ENCODE results near the gene TRERF1. TPM values are rescaled to one million over a fixed set of nuclear protein-coding genes. Genes with fewer than 3 reads are reported as not detected.

Gene TRERF1
- total RNA-seq, 1 experiment from 2014 or later: 0.39 TPM

GRCh38 chr6:42355416-42355815 is 96.3 kb downstream of the TRERF1 start:
- Histone ChIP-seq H3K27me3 (replicated peaks; ENCODE audit: control insufficient read depth, insufficient read depth, low read length) (no peaks in the 10 kb centered on the region), H3K4me1 (no peaks in the 10 kb centered on the region), H3K4me3 (ENCODE audit: low read depth, low read length) (no peak overlapping the region), H3K36me3 (ENCODE audit: control insufficient read depth, insufficient read depth, low read length) (no peaks in the 10 kb centered on the region), H3K9me3 (no peaks in the 10 kb centered on the region)
- no peak overlapping the region for H3K27ac Mint-ChIP-seq (ENCODE audit: unreplicated experiment)
- intact Hi-C loops (cut with micrococcal nuclease; ENCODE audit: unreplicated experiment): no loop called here
- H3K4me1 Mint-ChIP-seq (ENCODE audit: low read depth, unreplicated experiment): no peaks in the 10 kb centered on the region
- no peak for TF ChIP-seq CTCF (IDR thresholded peaks at IDR 0.05; ENCODE audit: insufficient read depth in 1 of 2, low read depth in 1 of 2, low read length in 1 of 2, severe bottlenecking in 1 of 2, unreplicated experiment in 1 of 2)
- no peaks in the 10 kb centered on the region for H3K36me3 Mint-ChIP-seq (ENCODE audit: insufficient read depth, unreplicated experiment)
- BruUV-seq (replicated peaks): no TSS peak
- ChIA-PET CTCF (no interaction called here), POLR2A (no interaction called here)
- no peak for DNase-seq
- H3K4me3 Mint-ChIP-seq (ENCODE audit: unreplicated experiment): no peak overlapping the region
- H3K9me3 Mint-ChIP-seq (ENCODE audit: unreplicated experiment): peaks cover 9% of the 10 kb centered on the region
- H3K27me3 Mint-ChIP-seq (ENCODE audit: insufficient read depth, unreplicated experiment): peaks cover 3% of the 10 kb centered on the region

GRCh38 chr6:42354702-42355101 is 97.0 kb downstream of the TRERF1 start:
- peaks cover 9% of the 10 kb centered on the region for H3K9me3 Mint-ChIP-seq (ENCODE audit: unreplicated experiment)
- H3K27me3 Mint-ChIP-seq (ENCODE audit: insufficient read depth, unreplicated experiment): peaks cover 3% of the 10 kb centered on the region
- intact Hi-C loops (cut with micrococcal nuclease; ENCODE audit: unreplicated experiment): no loop called here
- Histone ChIP-seq H3K9me3 (no peaks in the 10 kb centered on the region), H3K27me3 (replicated peaks; ENCODE audit: control insufficient read depth, insufficient read depth, low read length) (no peaks in the 10 kb centered on the region), H3K4me3 (ENCODE audit: low read depth, low read length) (no peak overlapping the region), H3K4me1 (no peaks in the 10 kb centered on the region), H3K36me3 (ENCODE audit: control insufficient read depth, insufficient read depth, low read length) (no peaks in the 10 kb centered on the region)
- ChIA-PET CTCF (no interaction called here), POLR2A (no interaction called here)
- DNase-seq: no peak
- BruUV-seq (replicated peaks): no TSS peak
- no peak for TF ChIP-seq CTCF (IDR thresholded peaks at IDR 0.05; ENCODE audit: insufficient read depth in 1 of 2, low read depth in 1 of 2, low read length in 1 of 2, severe bottlenecking in 1 of 2, unreplicated experiment in 1 of 2)
- H3K36me3 Mint-ChIP-seq (ENCODE audit: insufficient read depth, unreplicated experiment): no peaks in the 10 kb centered on the region
- no peak overlapping the region for H3K27ac Mint-ChIP-seq (ENCODE audit: unreplicated experiment)
- H3K4me1 Mint-ChIP-seq (ENCODE audit: low read depth, unreplicated experiment): no peaks in the 10 kb centered on the region
- no peak overlapping the region for H3K4me3 Mint-ChIP-seq (ENCODE audit: unreplicated experiment)

GRCh38 chr6:42352856-42353564 is 98.7 kb downstream of the TRERF1 start:
- peaks cover 9% of the 10 kb centered on the region for H3K9me3 Mint-ChIP-seq (ENCODE audit: unreplicated experiment)
- no TSS peak for BruUV-seq (replicated peaks)
- no peak overlapping the region for H3K4me3 Mint-ChIP-seq (ENCODE audit: unreplicated experiment)
- H3K4me3 ChIP-seq (ENCODE audit: low read depth, low read length): no peak overlapping the region
- no peak for DNase-seq
- no peaks in the 10 kb centered on the region for H3K9me3 ChIP-seq
- intact Hi-C loops (cut with micrococcal nuclease; ENCODE audit: unreplicated experiment): no loop called here
- no peak overlapping the region for H3K27ac Mint-ChIP-seq (ENCODE audit: unreplicated experiment)
- no peaks in the 10 kb centered on the region for H3K36me3 Mint-ChIP-seq (ENCODE audit: insufficient read depth, unreplicated experiment)
- H3K36me3 ChIP-seq (ENCODE audit: control insufficient read depth, insufficient read depth, low read length): no peaks in the 10 kb centered on the region
- peaks cover 3% of the 10 kb centered on the region for H3K27me3 Mint-ChIP-seq (ENCODE audit: insufficient read depth, unreplicated experiment)
- no peak for TF ChIP-seq CTCF (IDR thresholded peaks at IDR 0.05; ENCODE audit: insufficient read depth in 1 of 2, low read depth in 1 of 2, low read length in 1 of 2, severe bottlenecking in 1 of 2, unreplicated experiment in 1 of 2)
- ChIA-PET CTCF (no interaction called here), POLR2A (no interaction called here)
- H3K4me1 Mint-ChIP-seq (ENCODE audit: low read depth, unreplicated experiment): peaks cover 6% of the 10 kb centered on the region
- no peaks in the 10 kb centered on the region for H3K4me1 ChIP-seq
- no peaks in the 10 kb centered on the region for H3K27me3 ChIP-seq (replicated peaks; ENCODE audit: control insufficient read depth, insufficient read depth, low read length)

All from Caco-2 (cell line).